H1 (cell line): ENCODE results near the gene CD226. TPM values are rescaled to one million over a fixed set of nuclear protein-coding genes. Genes with fewer than 3 reads are reported as not detected.

Experiments
- CTCF ChIA-PET: fragments of 300-600 bp; sonication (Branson Sonifier 250); formaldehyde crosslinking; loops from one replicate; lab custom pipeline; 2021; ENCODE audit not compliant: partially characterized antibody; lab: Charles Lee
- POLR2A ChIA-PET: fragments of 300-600 bp; sonication (Branson Sonifier 250); formaldehyde crosslinking; loops from one replicate; lab custom pipeline; 2021; ENCODE audit warnings: inconsistent platforms; ENCODE audit not compliant: partially characterized antibody; lab: Charles Lee
- DNase-seq, 2 experiments: peaks; one replicate each; pipeline versions ENCODE4 v3.0.0 to v3.0.0-alpha.2; 2010 to 2022; ENCODE audit warnings: low spot score in 2 of 2, low read depth in 1 of 2, mixed read lengths in 1 of 2
- FAIRE-seq: peaks from 2 replicates; lab custom pipeline; 2011; peaks lifted over from hg19 to GRCh38; lab: Jason Lieb, UNC
- H2AFZ ChIP-seq: 2 replicates; pipeline ENCODE4 v1.8.1; 2012; ENCODE audit warnings: low read length, inconsistent platforms
- H2AK5ac ChIP-seq: 2 replicates; pipeline ENCODE4 v1.6.1; 2013; ENCODE audit warnings: low read depth, low read length
- H2BK120ac ChIP-seq: replicated peaks from 2 replicates; pipeline ENCODE3; 2013; ENCODE audit warnings: low read depth, low read length, inconsistent platforms
- H2BK12ac ChIP-seq: 2 replicates; pipeline ENCODE4 v1.6.1; 2013; ENCODE audit warnings: low read depth, low read length
- H2BK15ac ChIP-seq: 2 replicates; pipeline ENCODE4 v1.6.1; 2013; ENCODE audit warnings: low read length
- H2BK20ac ChIP-seq: 2 replicates; pipeline ENCODE4 v1.6.1; 2013; ENCODE audit warnings: low read length
- H2BK5ac ChIP-seq: 2 replicates; pipeline ENCODE4 v1.6.1; 2013; ENCODE audit warnings: low read depth, low read length
- H3K14ac ChIP-seq: 2 replicates; pipeline ENCODE4 v1.6.1; 2013; ENCODE audit warnings: inconsistent platforms; ENCODE audit not compliant: insufficient read length
- H3K18ac ChIP-seq: 2 replicates; pipeline ENCODE4 v1.6.1; 2013; ENCODE audit warnings: low read length; ENCODE audit errors: extremely low read depth
- H3K23ac ChIP-seq: 2 replicates; pipeline ENCODE4 v1.6.1; 2013; ENCODE audit warnings: inconsistent platforms; ENCODE audit not compliant: insufficient read length
- H3K23me2 ChIP-seq: 2 replicates; pipeline ENCODE4 v1.6.1; 2013; ENCODE audit warnings: low read depth, low read length
- H3K27ac ChIP-seq: 2 replicates; pipeline ENCODE4 v1.6.1; 2011; ENCODE audit warnings: low read depth, low read length, inconsistent platforms
- H3K27me3 ChIP-seq, 4 experiments: replicated peaks in 1 of 4; 1 replicate in 1 of 4; 2 replicates in 3 of 4; pipeline versions ENCODE4 v1.6.1 to v1.8.1; 2011 to 2013; ENCODE audit warnings: low read length in 3 of 4, mild to moderate bottlenecking in 3 of 4, inconsistent platforms in 2 of 4, mixed read lengths in 2 of 4, moderate library complexity in 1 of 4; ENCODE audit not compliant: control insufficient read depth in 3 of 4, insufficient read depth in 3 of 4; ENCODE audit errors: extremely low read depth in 1 of 4
- H3K36me3 ChIP-seq, 4 experiments: 2 replicates each; pipeline versions ENCODE4 v1.6.1 to v1.8.1; 2011 to 2013; ENCODE audit warnings: mild to moderate bottlenecking in 4 of 4, low read length in 3 of 4, moderate library complexity in 2 of 4, control low read depth in 1 of 4, inconsistent platforms in 1 of 4; ENCODE audit not compliant: insufficient read depth in 4 of 4, control insufficient read depth in 2 of 4
- H3K4ac ChIP-seq: replicated peaks from 2 replicates; pipeline ENCODE3; 2013; ENCODE audit warnings: low read length, low read depth, mixed read lengths, inconsistent platforms; ENCODE audit not compliant: insufficient read length
- H3K4me1 ChIP-seq, 4 experiments: replicated peaks in 1 of 4; 1 replicate in 1 of 4; 2 replicates in 3 of 4; pipeline versions ENCODE4 v1.6.1 to v1.8.1; 2011 to 2013; ENCODE audit warnings: low read length in 3 of 4, inconsistent platforms in 2 of 4, mixed read lengths in 1 of 4; ENCODE audit not compliant: insufficient read depth in 4 of 4, control insufficient read depth in 3 of 4
- H3K4me2 ChIP-seq, 2 experiments: 2 replicates each; pipeline versions ENCODE4 v1.6.1 to v1.8.1; 2011 to 2013; ENCODE audit warnings: low read depth in 2 of 2, low read length in 2 of 2, control low read depth in 1 of 2, inconsistent platforms in 1 of 2, mild to moderate bottlenecking in 1 of 2; ENCODE audit not compliant: insufficient read depth in 1 of 2
- H3K4me3 ChIP-seq, 4 experiments: fragments of 200-600, 300-600 bp in 1 of 4; sonication (generic), shearing (Covaris generic), sonication (Bioruptor Twin) in 1 of 4; 2 replicates each; pipeline versions ENCODE4 v1.5.1 to v1.8.1; 2011 to 2016; ENCODE audit warnings: low read length in 4 of 4, low read depth in 3 of 4, control low read depth in 2 of 4, inconsistent platforms in 2 of 4, mild to moderate bottlenecking in 2 of 4, mixed read lengths in 1 of 4, moderate library complexity in 1 of 4; ENCODE audit not compliant: insufficient read depth in 2 of 4; ENCODE audit errors: extremely low read depth in 1 of 4
- H3K56ac ChIP-seq: replicated peaks from 2 replicates; pipeline ENCODE3; 2013; ENCODE audit warnings: low read depth, mild to moderate bottlenecking, mixed read lengths, low read length, inconsistent platforms; ENCODE audit not compliant: insufficient read length
- H3K79me1 ChIP-seq: 2 replicates; pipeline ENCODE4 v1.6.1; 2013; ENCODE audit warnings: low read depth, low read length, control low read depth
- H3K79me2 ChIP-seq, 2 experiments: 2 replicates each; pipeline versions ENCODE4 v1.6.1 to v1.8.1; 2012 to 2013; ENCODE audit warnings: low read length in 2 of 2, mild to moderate bottlenecking in 2 of 2, inconsistent platforms in 1 of 2; ENCODE audit not compliant: insufficient read depth in 2 of 2, control insufficient read depth in 1 of 2
- H3K9ac ChIP-seq, 4 experiments: replicated peaks in 1 of 4; 1 replicate in 1 of 4; 2 replicates in 3 of 4; pipeline versions ENCODE4 v1.6.1 to v1.8.1; 2011 to 2013; ENCODE audit warnings: low read depth in 3 of 4, low read length in 3 of 4, control low read depth in 2 of 4, mild to moderate bottlenecking in 2 of 4, moderate library complexity in 2 of 4, inconsistent platforms in 1 of 4; ENCODE audit errors: extremely low read depth in 1 of 4
- H3K9me3 ChIP-seq, 2 experiments: 2 replicates each; pipeline versions ENCODE4 v1.6.1 to v1.8.1; 2012 to 2013; ENCODE audit warnings: mild to moderate bottlenecking in 2 of 2, moderate library complexity in 2 of 2, control low read depth in 1 of 2, inconsistent platforms in 1 of 2, low read depth in 1 of 2, low read length in 1 of 2, mixed read lengths in 1 of 2; ENCODE audit not compliant: insufficient read depth in 2 of 2
- H4K20me1 ChIP-seq, 2 experiments: replicated peaks in 1 of 2; 2 replicates each; pipeline versions ENCODE3 to v1.8.1; 2011 to 2013; ENCODE audit warnings: inconsistent platforms in 2 of 2, low read length in 2 of 2, mild to moderate bottlenecking in 1 of 2; ENCODE audit not compliant: insufficient read depth in 2 of 2, control insufficient read depth in 1 of 2
- H4K5ac ChIP-seq: 2 replicates; pipeline ENCODE4 v1.6.1; 2013; ENCODE audit warnings: low read length, low read depth, mixed read lengths, inconsistent platforms; ENCODE audit not compliant: insufficient read length
- H4K8ac ChIP-seq: 2 replicates; pipeline ENCODE4 v1.8.0; 2013; ENCODE audit warnings: mild to moderate bottlenecking, moderate library complexity, low read length, inconsistent platforms; ENCODE audit not compliant: insufficient read depth; ENCODE audit errors: extremely low read depth
- H4K91ac ChIP-seq: replicated peaks from 2 replicates; pipeline ENCODE3; 2013; ENCODE audit warnings: low read length, mixed read lengths, inconsistent platforms; ENCODE audit not compliant: insufficient read length
- ATF2 ChIP-seq: IDR thresholded peaks from 2 replicates; pipeline ENCODE4 v1.6.1; 2012; ENCODE audit warnings: low read length, inconsistent platforms
- CEBPB ChIP-seq: IDR thresholded peaks from 2 replicates; pipeline ENCODE4 v1.6.1; 2012; ENCODE audit warnings: low read depth, low read length
- TAF7 ChIP-seq: optimal IDR thresholded peaks from 2 replicates; pipeline ENCODE3; 2011; ENCODE audit warnings: low read depth, mild to moderate bottlenecking, inconsistent platforms, low read length, moderate library complexity, borderline replicate concordance
- TCF12 ChIP-seq: IDR thresholded peaks from 2 replicates; pipeline ENCODE4 v1.6.1; 2011; ENCODE audit warnings: low read depth, mild to moderate bottlenecking, low read length
- TEAD4 ChIP-seq: IDR thresholded peaks from 2 replicates; pipeline ENCODE4 v1.6.1; 2012; ENCODE audit warnings: low read depth, low read length, inconsistent platforms, mixed read lengths
- WGBS, 2 experiments: shearing (Covaris generic) in 1 of 2; methylation state at CpG; one replicate each; pipeline versions ENCODE4 v1.1.6 to v1.1.7; 2013 to 2015; ENCODE audit warnings: low lambda C conversion rate in 2 of 2, mixed read lengths in 2 of 2, inconsistent platforms in 1 of 2, low coverage in 1 of 2, missing lambda C conversion rate in 1 of 2; ENCODE audit not compliant: insufficient replicate concordance in 2 of 2, insufficient coverage in 1 of 2, insufficient read length in 1 of 2; ENCODE audit errors: extremely low coverage in 1 of 2, missing lambda C conversion rate in 1 of 2; 5-methylcytosine and 5-hydroxymethylcytosine counted together
- polyA plus RNA-seq, 7 experiments: library from polyadenylated mRNA; depleted of rRNA in 3 of 7; stranded (reverse) in 5 of 7; unstranded in 2 of 7; fragments of >200 nt in 5 of 7; fragments of 200-250 nt in 2 of 7; gene quantifications; 1 replicate in 5 of 7; 2 replicates in 1 of 7; 4 replicates in 1 of 7; pipeline versions ENCODE4 v1.2.1 to v1.2.3, GENCODE V29; 2011 to 2013; ENCODE audit warnings: missing spikeins in 2 of 7, mixed read lengths in 2 of 7
- total RNA-seq: library from RNA; stranded (reverse); fragmentation: NEBNext Ultra II Directional; extraction: Animal tissue kit (Norgen Biotek cat#: 25700); gene quantifications from 2 replicates; pipeline ENCODE4 v1.2.1, GENCODE V29; 2021

The CD226 gene
- total and polyA plus RNA-seq, 2 of the 8 experiments (the other 6 are each of a cell fraction or from before 2014, with no cell fraction given): not detected

GRCh38 chr18:69853051-69853450, 94.6 kb downstream of the CD226 start:
- Histone ChIP-seq H4K8ac (no peak overlapping the region), H2BK15ac (no peak overlapping the region), H3K23me2 (no peaks in the 10 kb centered on the region), H3K14ac (no peak overlapping the region), H3K27me3 (no peaks in the 10 kb centered on the region), H3K79me1 (no peaks in the 10 kb centered on the region), H3K18ac (no peak overlapping the region), H3K36me3 (no peaks in the 10 kb centered on the region), H3K56ac (no peak overlapping the region), H3K4me1 (no peaks in the 10 kb centered on the region; a peak in 1 of 7 replicates), H2BK12ac (no peak overlapping the region), H3K9ac (no peak overlapping the region), H2BK120ac (no peak overlapping the region), H3K4ac (no peak overlapping the region), H3K4me2 (no peak overlapping the region), H3K23ac (no peak overlapping the region), H3K4me3 (no peak overlapping the region), H3K9me3 (no peaks in the 10 kb centered on the region), H3K79me2 (no peaks in the 10 kb centered on the region), H4K20me1 (no peaks in the 10 kb centered on the region), H2BK20ac (no peak overlapping the region), H3K27ac (no peak overlapping the region), H4K5ac (no peak overlapping the region), H2AFZ (no peak overlapping the region), H4K91ac (no peak overlapping the region), H2AK5ac (no peak overlapping the region), H2BK5ac (no peak overlapping the region)
- ChIA-PET POLR2A (no interaction called here), CTCF (interaction anchor here (0.7 to 2.3 kb wide), 3 partner anchors 13 to 1000 kb away, joined by 3 to 8 read pairs (median 3); no protein-coding TSS in a partner anchor)
- WGBS, 2 experiments: 88% methylated on average over 4 of the region's 4 CpGs; no CpG with 5 or more reads in 1 of the 2 experiments
- FAIRE-seq: no peak
- no peak for DNase-seq
- TF ChIP-seq TEAD4 (no peak), CEBPB (no peak), TAF7 (no peak), ATF2 (no peak), TCF12 (no peak)
